Measurements from ENCODE around the gene ADGRB2. TPM values are rescaled to one million over a fixed set of nuclear protein-coding genes. Genes with fewer than 3 reads are reported as not detected.

ADGRB2 gene
- total and polyA plus RNA-seq, 2 donors from 2014 or later, result 3.2 to 5.3 TPM

- no peak overlapping the region for H3K4me3 ChIP-seq (ENCODE audit: low read length in 3 of 3)
- DNase-seq (peak in 1 of 5 donors; percentile 24), FAIRE-seq (no peak)
- H3K36me3 ChIP-seq (ENCODE audit: control insufficient read depth in 2 of 3, insufficient read depth in 3 of 3, low read length in 3 of 3), result no peaks in the 10 kb centered on the region
- H3K9me3 ChIP-seq (ENCODE audit: control insufficient read depth in 2 of 3, insufficient read depth in 1 of 3, low read length in 3 of 3), result no peaks in the 10 kb centered on the region
- TF ChIP-seq CTCF (IDR thresholded peaks at IDR 0.05; ENCODE audit: borderline replicate concordance, extremely low read depth, insufficient read depth), result no peak
- H3K4me1 ChIP-seq (ENCODE audit: control insufficient read depth in 2 of 3, insufficient read depth in 2 of 3, low read depth in 1 of 3, low read length in 3 of 3), result peaks cover 0 to 2% (median 0%) of the 10 kb centered on the region in 3 donors
- intact Hi-C loops (cut with DNase I), result no loop called here
- no peak overlapping the region for H3K9ac ChIP-seq (ENCODE audit: low read length in 3 of 3)
- no peaks in the 10 kb centered on the region for H3K27me3 ChIP-seq (ENCODE audit: control insufficient read depth, insufficient read depth, low read length)
- H3K27ac ChIP-seq (ENCODE audit: low read depth in 2 of 2, low read length in 2 of 2), result no peak overlapping the region
Observed at GRCh38 chr1:31696242-31696641, 67.9 kb downstream of the ADGRB2 start.

- intact Hi-C loops (cut with DNase I), result no loop called here
- Histone ChIP-seq H3K27ac (ENCODE audit: low read depth in 2 of 2, low read length in 2 of 2) (no peak overlapping the region), H3K9me3 (ENCODE audit: control insufficient read depth in 2 of 3, insufficient read depth in 1 of 3, low read length in 3 of 3) (no peaks in the 10 kb centered on the region), H3K36me3 (ENCODE audit: control insufficient read depth in 2 of 3, insufficient read depth in 3 of 3, low read length in 3 of 3) (no peaks in the 10 kb centered on the region), H3K9ac (ENCODE audit: low read length in 3 of 3) (no peak overlapping the region), H3K27me3 (ENCODE audit: control insufficient read depth, insufficient read depth, low read length) (no peaks in the 10 kb centered on the region), H3K4me3 (ENCODE audit: low read length in 3 of 3) (no peak overlapping the region), H3K4me1 (ENCODE audit: control insufficient read depth in 2 of 3, insufficient read depth in 2 of 3, low read depth in 1 of 3, low read length in 3 of 3) (peaks cover 0 to under 1% (median 0%) of the 10 kb centered on the region in 3 donors)
- DNase-seq, result peak in 1 of 5 donors; percentile 49
- TF ChIP-seq CTCF (IDR thresholded peaks at IDR 0.05; ENCODE audit: borderline replicate concordance, extremely low read depth, insufficient read depth), result no peak
- FAIRE-seq, result no peak
Observed at GRCh38 chr1:31695327-31695726, 68.8 kb downstream of the ADGRB2 start.

- Histone ChIP-seq H3K4me3 (ENCODE audit: low read length in 3 of 3) (no peak overlapping the region), H3K27me3 (ENCODE audit: control insufficient read depth, insufficient read depth, low read length) (no peaks in the 10 kb centered on the region), H3K9me3 (ENCODE audit: control insufficient read depth in 2 of 3, insufficient read depth in 1 of 3, low read length in 3 of 3) (no peaks in the 10 kb centered on the region), H3K27ac (ENCODE audit: low read depth in 2 of 2, low read length in 2 of 2) (no peak overlapping the region), H3K36me3 (ENCODE audit: control insufficient read depth in 2 of 3, insufficient read depth in 3 of 3, low read length in 3 of 3) (no peaks in the 10 kb centered on the region), H3K9ac (ENCODE audit: low read length in 3 of 3) (no peak overlapping the region), H3K4me1 (ENCODE audit: control insufficient read depth in 2 of 3, insufficient read depth in 2 of 3, low read depth in 1 of 3, low read length in 3 of 3) (no peaks in the 10 kb centered on the region)
- peak in 1 of 5 donors; percentile 50 for DNase-seq
- no peak for TF ChIP-seq CTCF (IDR thresholded peaks at IDR 0.05; ENCODE audit: borderline replicate concordance, extremely low read depth, insufficient read depth)
- no peak for FAIRE-seq
- intact Hi-C loops (cut with DNase I), result no loop called here
Observed at GRCh38 chr1:31694964-31695313, 69.2 kb downstream of the ADGRB2 start.

Data from kidney (tissue), 14 donors.